K562 (cell line): ENCODE measurements around the gene RCSD1. TPM values are rescaled to one million over a fixed set of nuclear protein-coding genes. Genes with fewer than 3 reads are reported as not detected.
A peak's percentile ranks its signal among the peaks of the same experiment; 100 is the strongest.

Experiments used
- ATAC-seq: fragments of 200-7000 bp; cut with Tn5 transposase; 3 replicates; pipeline ENCODE4 v1.9.1; 2020; ENCODE audit warnings: moderate library complexity
- BruUV-seq: library from RNA; stranded (reverse); fragments of 400-500 nt; replicated peaks from 2 replicates; lab custom pipeline; 2021; lab: Mats Ljungman, UMichigan
- CTCF ChIA-PET: fragments of 300-600 bp; formaldehyde crosslinking; extraction: SDS; loops from one replicate; lab custom pipeline; 2021; ENCODE audit warnings: low intra/inter-chr PET ratio; lab: Yijun Ruan, JAX
- POLR2A ChIA-PET: fragments of 300-600, 350-650 bp; sonication (Branson Sonifier 250); formaldehyde crosslinking; extraction: SDS; loops from one replicate; lab custom pipeline; 2021; ENCODE audit warnings: antibody characterized with exemption, inconsistent platforms; lab: Yijun Ruan, JAX
- DNase-seq, 4 experiments: peaks; one replicate each; pipeline versions ENCODE4 v3.0.0 to v3.0.0-alpha.2; 2011 to 2018; ENCODE audit warnings: low spot score in 3 of 4, mixed read lengths in 3 of 4; ENCODE audit errors: extremely low read depth in 1 of 4
- FAIRE-seq: peaks from 2 replicates; lab custom pipeline; 2011; peaks lifted over from hg19 to GRCh38; lab: Jason Lieb, UNC
- H2AFZ ChIP-seq: 2 replicates; pipeline ENCODE4 v1.6.0; 2011; ENCODE audit warnings: low read depth, low read length, control low read depth, inconsistent platforms
- H3K27ac ChIP-seq: fragments of 200-600 bp; 3 replicates; pipeline ENCODE4 v1.8.0; 2011; ENCODE audit warnings: low read depth, mild to moderate bottlenecking, control low read depth, inconsistent platforms, low read length, moderate library complexity, mixed read lengths; ENCODE audit errors: extremely low read depth
- H3K27me3 ChIP-seq, 2 experiments: fragments of 300-600 bp in 1 of 2; 2 replicates in 1 of 2; 3 replicates in 1 of 2; pipeline versions ENCODE4 v1.6.0 to v1.8.0; 2011; ENCODE audit warnings: inconsistent platforms in 2 of 2, low read length in 2 of 2, mild to moderate bottlenecking in 1 of 2, mixed read lengths in 1 of 2, moderate library complexity in 1 of 2; ENCODE audit not compliant: control insufficient read depth in 2 of 2, insufficient read depth in 2 of 2
- H3K36me3 ChIP-seq: fragments of 300-600 bp; 3 replicates; pipeline ENCODE4 v1.8.0; 2011; ENCODE audit warnings: mild to moderate bottlenecking, low read length, inconsistent platforms; ENCODE audit not compliant: control insufficient read depth, insufficient read depth
- H3K4me1 ChIP-seq, 2 experiments: fragments of 200-600 bp in 1 of 2; replicated peaks in 1 of 2; 2 replicates in 1 of 2; 3 replicates in 1 of 2; pipeline versions ENCODE4 v1.5.1 to v1.8.0; 2011; ENCODE audit warnings: inconsistent platforms in 2 of 2, low read length in 2 of 2, mild to moderate bottlenecking in 1 of 2, mixed read lengths in 1 of 2, moderate library complexity in 1 of 2; ENCODE audit not compliant: control insufficient read depth in 2 of 2, insufficient read depth in 2 of 2
- H3K4me2 ChIP-seq: 2 replicates; pipeline ENCODE4 v1.6.1; 2011; ENCODE audit warnings: low read length, control low read depth, inconsistent platforms, mixed read lengths; ENCODE audit not compliant: insufficient read depth
- H3K4me3 ChIP-seq: fragments of 200-600 bp; sonication (generic), shearing (Covaris generic); 2 replicates; pipeline ENCODE4 v1.5.1; 2016; ENCODE audit warnings: control low read depth, inconsistent platforms
- H3K79me2 ChIP-seq: fragments of 200-600 bp; 3 replicates; pipeline ENCODE4 v1.8.0; 2011; ENCODE audit warnings: low read length, inconsistent platforms; ENCODE audit not compliant: control insufficient read depth, insufficient read depth
- H3K9ac ChIP-seq, 2 experiments: 2 replicates each; pipeline versions ENCODE4 v1.6.0 to v1.6.1; 2011; ENCODE audit warnings: low read depth in 2 of 2, low read length in 2 of 2, control low read depth in 1 of 2, inconsistent platforms in 1 of 2, mild to moderate bottlenecking in 1 of 2, mixed read lengths in 1 of 2; ENCODE audit not compliant: insufficient read depth in 1 of 2
- H3K9me1 ChIP-seq: one replicate; pipeline ENCODE4 v1.6.0; 2011; ENCODE audit warnings: inconsistent platforms, mild to moderate bottlenecking, low read length, moderate library complexity; ENCODE audit not compliant: control insufficient read depth, insufficient read depth
- H3K9me3 ChIP-seq: replicated peaks from 2 replicates; pipeline ENCODE4 v1.5.1; 2011; ENCODE audit warnings: low read depth, low read length, inconsistent platforms; ENCODE audit not compliant: control insufficient read depth, insufficient read depth
- H4K20me1 ChIP-seq: replicated peaks from 2 replicates; pipeline ENCODE4 v1.6.1; 2011; ENCODE audit warnings: low read length, inconsistent platforms, mixed read lengths; ENCODE audit not compliant: control insufficient read depth, insufficient read depth
- BRCA1 ChIP-seq, 2 experiments: fragments of 450-650 bp in 1 of 2; sonication (generic) in 1 of 2; formaldehyde crosslinking in 1 of 2; IDR thresholded peaks; 2 replicates each; pipeline versions ENCODE4 v1.5.0 to v1.6.1; 2017 to 2020; ENCODE audit warnings: mild to moderate bottlenecking in 1 of 2, missing genetic modification reagents in 1 of 2
- CBX3 ChIP-seq, 2 experiments: IDR thresholded peaks; 1 replicate in 1 of 2; 2 replicates in 1 of 2; pipeline ENCODE4 v1.6.1; 2012; ENCODE audit warnings: inconsistent platforms in 2 of 2, low read length in 2 of 2, borderline replicate concordance in 1 of 2, control low read depth in 1 of 2
- CREB5 ChIP-seq: fragments of 250-450 bp; sonication (Bioruptor Pico); IDR thresholded peaks from 2 replicates; pipeline ENCODE4 v1.5.0; 2020; ENCODE audit warnings: mild to moderate bottlenecking
- CTBP1 ChIP-seq: fragments of 450-650 bp; IDR thresholded peaks from 2 replicates; pipeline ENCODE4 v1.6.1; 2016; ENCODE audit warnings: borderline replicate concordance
- HDAC2 ChIP-seq: fragments of 450-650 bp; IDR thresholded peaks from 2 replicates; pipeline ENCODE4 v1.6.1; 2016; ENCODE audit warnings: mild to moderate bottlenecking
- HDGF ChIP-seq: fragments of 450-650 bp; IDR thresholded peaks from 2 replicates; pipeline ENCODE4 v1.6.1; 2016
- MLLT1 ChIP-seq, 2 experiments: fragments of 450-650 bp; IDR thresholded peaks; 2 replicates each; pipeline ENCODE4 v1.6.1; 2016
- RBM25 ChIP-seq: fragments of 200-400 bp; formaldehyde crosslinking; IDR thresholded peaks from 2 replicates; pipeline ENCODE4 v1.6.1; 2018; ENCODE audit warnings: low read length, low read depth, moderate library complexity; ENCODE audit not compliant: severe bottlenecking
- SETDB1 ChIP-seq: IDR thresholded peaks from one replicate; pipeline ENCODE4 v1.6.1; 2012; ENCODE audit warnings: low read length, control low read depth, inconsistent platforms
- ZNF134 ChIP-seq: fragments of 250-450 bp; sonication (Bioruptor Pico); conservative IDR thresholded peaks from 2 replicates; pipeline ENCODE4 v1.4.0; 2020
- ZNF431 ChIP-seq: sonication (generic); formaldehyde crosslinking; IDR thresholded peaks from 2 replicates; pipeline ENCODE4 v1.8.0; 2022; ENCODE audit warnings: mild to moderate bottlenecking, missing genetic modification reagents
- WGBS: fragments of 100-300 bp; shearing (Covaris generic); methylation state at CpG from one replicate; pipeline ENCODE4 v1.1.6; 2016; ENCODE audit warnings: low coverage, mixed read lengths; ENCODE audit not compliant: insufficient coverage; ENCODE audit errors: missing lambda C conversion rate; 5-methylcytosine and 5-hydroxymethylcytosine counted together
- in situ Hi-C: fragments of 300-500 bp; cut with MboI; formaldehyde crosslinking; loops from 4 replicates; pipeline ENCODE4 v1.15.0; 2018; ENCODE audit warnings: inconsistent platforms, mixed read lengths
- intact Hi-C: fragments of 100-400 bp; cut with micrococcal nuclease; formaldehyde crosslinking; loops from 2 replicates; pipeline ENCODE4 v1.14.2; 2022
- polyA plus RNA-seq, 8 experiments: library from polyadenylated mRNA; depleted of rRNA in 4 of 8; stranded (reverse) in 5 of 8; unstranded in 3 of 8; fragments of >200 nt; fragmentation: Nextera tagmentation in 2 of 8; fragmentation: Illumina TruSeq in 1 of 8; extraction: Ambion mirVana in 2 of 8; extraction: Trizol in 1 of 8; gene quantifications; 2 replicates each; pipeline versions ENCODE4 v1.2.1 to v1.2.3, GENCODE V29; 2011 to 2014; ENCODE audit warnings: inconsistent platforms in 1 of 8, missing spikeins in 1 of 8
- total RNA-seq, 7 experiments: library from RNA; depleted of rRNA in 6 of 7; stranded (reverse); fragments of >200 nt in 6 of 7; fragmentation: Illumina TruSeq in 2 of 7; extraction: Trizol in 2 of 7; gene quantifications; 2 replicates each; pipeline versions ENCODE4 v1.2.1 to v1.2.3, GENCODE V29; 2011 to 2021; ENCODE audit warnings: low replicate concordance in 1 of 7
- TF ChIP-seq, protein P1 (sequence below): fragments of 450-650 bp; IDR thresholded peaks from 2 replicates; pipeline ENCODE4 v1.6.1; 2016; ENCODE audit warnings: antibody characterized with exemption
- TF ChIP-seq, protein P2 (sequence below): sonication (generic); formaldehyde crosslinking; IDR thresholded peaks from 2 replicates; pipeline ENCODE4 v1.8.1; 2022; ENCODE audit warnings: missing genetic modification reagents
- TF ChIP-seq, protein P3 (sequence below): fragments of 150-350 bp; conservative IDR thresholded peaks from 2 replicates; pipeline ENCODE4 v1.6.1; 2014; ENCODE audit warnings: low read length

RCSD1 gene
- total and polyA plus RNA-seq, 9 of the 15 experiments (the other 6 are each of a cell fraction or from before 2014, with no cell fraction given): 7.8 to 69.8 (median 45.3) TPM

DNA sequence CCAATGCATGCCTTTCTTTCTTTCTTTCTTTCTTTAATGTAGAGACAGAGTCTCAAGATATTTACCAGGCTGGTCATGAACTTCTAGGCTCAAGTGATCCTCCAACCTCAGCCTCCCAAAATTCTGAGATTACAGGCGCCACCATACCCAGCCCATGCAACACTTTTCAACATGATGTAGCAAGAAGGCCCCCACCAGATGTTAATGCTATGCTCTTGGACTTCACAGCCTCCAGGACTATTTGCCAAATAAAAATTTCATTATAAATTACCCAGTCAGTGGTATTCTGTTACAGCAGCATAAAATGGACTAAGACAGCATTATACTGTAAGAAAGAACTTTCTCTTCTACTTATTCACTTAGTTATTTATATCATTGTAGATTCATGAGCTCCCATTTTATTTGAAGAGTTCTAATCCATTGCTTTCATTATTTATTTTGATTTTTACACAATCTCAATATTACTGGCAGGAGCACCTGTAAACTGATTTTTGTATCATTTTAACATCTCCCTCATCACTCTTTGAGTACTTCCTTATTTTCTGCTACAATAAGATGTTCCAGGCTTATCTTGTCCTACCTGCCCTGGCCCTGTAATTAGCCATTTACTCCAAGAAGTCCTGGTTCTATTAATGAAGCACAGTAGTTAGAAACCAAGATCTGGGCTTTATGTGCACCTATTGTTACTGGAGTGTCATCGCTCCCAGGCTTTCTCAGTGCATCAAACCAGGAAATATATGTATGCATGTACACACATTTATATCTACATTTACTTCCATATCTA lies 4.8 kb upstream of the RCSD1 start:
- H3K4me1 ChIP-seq: peaks cover 23 to 54% of the 10 kb centered on the region in 2 experiments
- no peak overlapping the region for H3K27ac ChIP-seq
- POLR2A ChIA-PET: interaction anchor here (0.8 kb wide), 1 partner anchor 1566 kb away, joined by 3 read pairs; no protein-coding TSS in a partner anchor
- 100% methylated on average over 2 of the region's 2 CpGs for WGBS
- CTCF ChIA-PET: no interaction called here
- intact Hi-C loops: no loop called here
- peaks cover 8% of the 10 kb centered on the region for H3K9me3 ChIP-seq
- no peak for DNase-seq
- in situ Hi-C loops: no loop called here
- H3K9me1 ChIP-seq: no peaks in the 10 kb centered on the region
- H4K20me1 ChIP-seq: no peaks in the 10 kb centered on the region
- H3K4me3 ChIP-seq: no peak overlapping the region
- ATAC-seq: no peak
- H3K27me3 ChIP-seq: no peaks in the 10 kb centered on the region
- H3K79me2 ChIP-seq: peaks cover 19% of the 10 kb centered on the region
- no peak overlapping the region for H3K9ac ChIP-seq
- no TSS peak for BruUV-seq
- FAIRE-seq: no peak
- H2AFZ ChIP-seq: no peak overlapping the region
- H3K36me3 ChIP-seq: no peaks in the 10 kb centered on the region
- H3K4me2 ChIP-seq: no peak overlapping the region
- no peak for TF ChIP-seq ZNF134 (CRISPR knock-in tag)
- 0 out of 2 replicates have a peak, but pooled peaks have one; percentile 52 for TF ChIP-seq CTBP1
- peak in 1 of 2 experiments; percentile 93; a peak in 2 of 3 replicates for TF ChIP-seq CBX3 (IDR thresholded peaks at IDR 0.05; ENCODE audit: borderline replicate concordance in 1 of 2, low read length in 2 of 2)
- TF ChIP-seq HDAC2: no peak
- TF ChIP-seq HDGF: no peak
- TF ChIP-seq SETDB1: no peak
- TF ChIP-seq MLLT1 (IDR thresholded peaks at IDR 0.05): no peak
- TF ChIP-seq, protein P1, sequence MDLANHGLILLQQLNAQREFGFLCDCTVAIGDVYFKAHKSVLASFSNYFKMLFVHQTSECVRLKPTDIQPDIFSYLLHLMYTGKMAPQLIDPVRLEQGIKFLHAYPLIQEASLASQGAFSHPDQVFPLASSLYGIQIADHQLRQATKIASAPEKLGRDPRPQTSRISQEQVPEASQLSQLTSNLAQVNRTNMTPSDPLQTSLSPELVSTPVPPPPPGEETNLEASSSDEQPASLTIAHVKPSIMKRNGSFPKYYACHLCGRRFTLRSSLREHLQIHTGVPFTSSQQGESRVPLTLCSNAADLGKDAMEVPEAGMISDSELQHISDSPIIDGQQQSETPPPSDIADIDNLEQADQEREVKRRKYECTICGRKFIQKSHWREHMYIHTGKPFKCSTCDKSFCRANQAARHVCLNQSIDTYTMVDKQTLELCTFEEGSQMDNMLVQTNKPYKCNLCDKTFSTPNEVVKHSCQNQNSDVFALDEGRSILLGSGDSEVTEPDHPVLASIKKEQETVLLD: no peak
- TF ChIP-seq, protein P2, sequence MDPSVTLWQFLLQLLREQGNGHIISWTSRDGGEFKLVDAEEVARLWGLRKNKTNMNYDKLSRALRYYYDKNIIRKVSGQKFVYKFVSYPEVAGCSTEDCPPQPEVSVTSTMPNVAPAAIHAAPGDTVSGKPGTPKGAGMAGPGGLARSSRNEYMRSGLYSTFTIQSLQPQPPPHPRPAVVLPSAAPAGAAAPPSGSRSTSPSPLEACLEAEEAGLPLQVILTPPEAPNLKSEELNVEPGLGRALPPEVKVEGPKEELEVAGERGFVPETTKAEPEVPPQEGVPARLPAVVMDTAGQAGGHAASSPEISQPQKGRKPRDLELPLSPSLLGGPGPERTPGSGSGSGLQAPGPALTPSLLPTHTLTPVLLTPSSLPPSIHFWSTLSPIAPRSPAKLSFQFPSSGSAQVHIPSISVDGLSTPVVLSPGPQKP (CRISPR knock-in tag): no peak
- no peak for TF ChIP-seq CREB5
- no peak for TF ChIP-seq ZNF431 (CRISPR knock-in tag)
- no peak for TF ChIP-seq BRCA1 (IDR thresholded peaks at IDR 0.05)
- TF ChIP-seq BRCA1 (CRISPR knock-in tag; IDR thresholded peaks at IDR 0.05): no peak
- TF ChIP-seq RBM25: peak; percentile 22
- TF ChIP-seq, protein P3, sequence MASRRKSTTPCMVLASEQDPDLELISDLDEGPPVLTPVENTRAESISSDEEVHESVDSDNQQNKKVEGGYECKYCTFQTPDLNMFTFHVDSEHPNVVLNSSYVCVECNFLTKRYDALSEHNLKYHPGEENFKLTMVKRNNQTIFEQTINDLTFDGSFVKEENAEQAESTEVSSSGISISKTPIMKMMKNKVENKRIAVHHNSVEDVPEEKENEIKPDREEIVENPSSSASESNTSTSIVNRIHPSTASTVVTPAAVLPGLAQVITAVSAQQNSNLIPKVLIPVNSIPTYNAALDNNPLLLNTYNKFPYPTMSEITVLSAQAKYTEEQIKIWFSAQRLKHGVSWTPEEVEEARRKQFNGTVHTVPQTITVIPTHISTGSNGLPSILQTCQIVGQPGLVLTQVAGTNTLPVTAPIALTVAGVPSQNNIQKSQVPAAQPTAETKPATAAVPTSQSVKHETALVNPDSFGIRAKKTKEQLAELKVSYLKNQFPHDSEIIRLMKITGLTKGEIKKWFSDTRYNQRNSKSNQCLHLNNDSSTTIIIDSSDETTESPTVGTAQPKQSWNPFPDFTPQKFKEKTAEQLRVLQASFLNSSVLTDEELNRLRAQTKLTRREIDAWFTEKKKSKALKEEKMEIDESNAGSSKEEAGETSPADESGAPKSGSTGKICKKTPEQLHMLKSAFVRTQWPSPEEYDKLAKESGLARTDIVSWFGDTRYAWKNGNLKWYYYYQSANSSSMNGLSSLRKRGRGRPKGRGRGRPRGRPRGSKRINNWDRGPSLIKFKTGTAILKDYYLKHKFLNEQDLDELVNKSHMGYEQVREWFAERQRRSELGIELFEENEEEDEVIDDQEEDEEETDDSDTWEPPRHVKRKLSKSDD: no peak
